T1000 (cell line): Measurements from ENCODE around the gene TSPOAP1.

Experiments
- DNase-seq: peaks from one replicate; lab custom pipeline; 2025; ENCODE audit warnings: mixed read lengths; lab: John Stamatoyannopoulos, UW

The TSPOAP1 gene

GRCh38 chr17:58262149-58262548 lies 66.4 kb downstream of the TSPOAP1 start:
- no peak for DNase-seq

GRCh38 chr17:58254803-58255202 lies 73.8 kb downstream of the TSPOAP1 start:
- no peak for DNase-seq

GRCh38 chr17:58253082-58253481 lies 75.5 kb downstream of the TSPOAP1 start:
- DNase-seq, result no peak

GRCh38 chr17:58252141-58252540 lies 76.5 kb downstream of the TSPOAP1 start:
- DNase-seq, result no peak
